K562 (cell line): Measurements from ENCODE around the gene UBXN1. TPM values are rescaled to one million over a fixed set of nuclear protein-coding genes. Genes with fewer than 3 reads are reported as not detected.

Experiments
- ATAC-seq: fragments of 200-7000 bp; cut with Tn5 transposase; 3 replicates; pipeline ENCODE4 v1.9.1; 2020; ENCODE audit warnings: moderate library complexity
- BruUV-seq: library from RNA; stranded (reverse); fragments of 400-500 nt; replicated peaks from 2 replicates; lab custom pipeline; 2021; lab: Mats Ljungman, UMichigan
- CTCF ChIA-PET: fragments of 300-600 bp; formaldehyde crosslinking; extraction: SDS; loops from one replicate; lab custom pipeline; 2021; ENCODE audit warnings: low intra/inter-chr PET ratio; lab: Yijun Ruan, JAX
- POLR2A ChIA-PET: fragments of 300-600, 350-650 bp; sonication (Branson Sonifier 250); formaldehyde crosslinking; extraction: SDS; loops from one replicate; lab custom pipeline; 2021; ENCODE audit warnings: antibody characterized with exemption, inconsistent platforms; lab: Yijun Ruan, JAX
- DNase-seq, 4 experiments: peaks; one replicate each; pipeline versions ENCODE4 v3.0.0 to v3.0.0-alpha.2; 2011 to 2018; ENCODE audit warnings: low spot score in 3 of 4, mixed read lengths in 3 of 4; ENCODE audit errors: extremely low read depth in 1 of 4
- FAIRE-seq: peaks from 2 replicates; lab custom pipeline; 2011; peaks lifted over from hg19 to GRCh38; lab: Jason Lieb, UNC
- H2AFZ ChIP-seq: 2 replicates; pipeline ENCODE4 v1.6.0; 2011; ENCODE audit warnings: low read depth, low read length, control low read depth, inconsistent platforms
- H3K27ac ChIP-seq: fragments of 200-600 bp; 3 replicates; pipeline ENCODE4 v1.8.0; 2011; ENCODE audit warnings: low read depth, mild to moderate bottlenecking, control low read depth, inconsistent platforms, low read length, moderate library complexity, mixed read lengths; ENCODE audit errors: extremely low read depth
- H3K27me3 ChIP-seq, 2 experiments: fragments of 300-600 bp in 1 of 2; 2 replicates in 1 of 2; 3 replicates in 1 of 2; pipeline versions ENCODE4 v1.6.0 to v1.8.0; 2011; ENCODE audit warnings: inconsistent platforms in 2 of 2, low read length in 2 of 2, mild to moderate bottlenecking in 1 of 2, mixed read lengths in 1 of 2, moderate library complexity in 1 of 2; ENCODE audit not compliant: control insufficient read depth in 2 of 2, insufficient read depth in 2 of 2
- H3K36me3 ChIP-seq: fragments of 300-600 bp; 3 replicates; pipeline ENCODE4 v1.8.0; 2011; ENCODE audit warnings: mild to moderate bottlenecking, low read length, inconsistent platforms; ENCODE audit not compliant: control insufficient read depth, insufficient read depth
- H3K4me1 ChIP-seq, 2 experiments: fragments of 200-600 bp in 1 of 2; replicated peaks in 1 of 2; 2 replicates in 1 of 2; 3 replicates in 1 of 2; pipeline versions ENCODE4 v1.5.1 to v1.8.0; 2011; ENCODE audit warnings: inconsistent platforms in 2 of 2, low read length in 2 of 2, mild to moderate bottlenecking in 1 of 2, mixed read lengths in 1 of 2, moderate library complexity in 1 of 2; ENCODE audit not compliant: control insufficient read depth in 2 of 2, insufficient read depth in 2 of 2
- H3K4me2 ChIP-seq: 2 replicates; pipeline ENCODE4 v1.6.1; 2011; ENCODE audit warnings: low read length, control low read depth, inconsistent platforms, mixed read lengths; ENCODE audit not compliant: insufficient read depth
- H3K4me3 ChIP-seq: fragments of 200-600 bp; sonication (generic), shearing (Covaris generic); 2 replicates; pipeline ENCODE4 v1.5.1; 2016; ENCODE audit warnings: control low read depth, inconsistent platforms
- H3K79me2 ChIP-seq: fragments of 200-600 bp; 3 replicates; pipeline ENCODE4 v1.8.0; 2011; ENCODE audit warnings: low read length, inconsistent platforms; ENCODE audit not compliant: control insufficient read depth, insufficient read depth
- H3K9ac ChIP-seq, 2 experiments: 2 replicates each; pipeline versions ENCODE4 v1.6.0 to v1.6.1; 2011; ENCODE audit warnings: low read depth in 2 of 2, low read length in 2 of 2, control low read depth in 1 of 2, inconsistent platforms in 1 of 2, mild to moderate bottlenecking in 1 of 2, mixed read lengths in 1 of 2; ENCODE audit not compliant: insufficient read depth in 1 of 2
- H3K9me1 ChIP-seq: one replicate; pipeline ENCODE4 v1.6.0; 2011; ENCODE audit warnings: inconsistent platforms, mild to moderate bottlenecking, low read length, moderate library complexity; ENCODE audit not compliant: control insufficient read depth, insufficient read depth
- H3K9me3 ChIP-seq: replicated peaks from 2 replicates; pipeline ENCODE4 v1.5.1; 2011; ENCODE audit warnings: low read depth, low read length, inconsistent platforms; ENCODE audit not compliant: control insufficient read depth, insufficient read depth
- H4K20me1 ChIP-seq: replicated peaks from 2 replicates; pipeline ENCODE4 v1.6.1; 2011; ENCODE audit warnings: low read length, inconsistent platforms, mixed read lengths; ENCODE audit not compliant: control insufficient read depth, insufficient read depth
- ARID1B ChIP-seq: fragments of 450-650 bp; IDR thresholded peaks from 2 replicates; pipeline ENCODE4 v1.6.1; 2016; ENCODE audit warnings: antibody characterized with exemption, mild to moderate bottlenecking, inconsistent platforms
- BDP1 ChIP-seq: IDR thresholded peaks from 3 replicates; pipeline ENCODE4 v1.6.1; 2011; ENCODE audit not compliant: insufficient read length, insufficient read depth
- BRCA1 ChIP-seq, 2 experiments: fragments of 450-650 bp in 1 of 2; sonication (generic) in 1 of 2; formaldehyde crosslinking in 1 of 2; IDR thresholded peaks; 2 replicates each; pipeline versions ENCODE4 v1.5.0 to v1.6.1; 2017 to 2020; ENCODE audit warnings: mild to moderate bottlenecking in 1 of 2, missing genetic modification reagents in 1 of 2
- DACH1 ChIP-seq: fragments of 450-650 bp; IDR thresholded peaks from 2 replicates; pipeline ENCODE4 v1.6.1; 2018; ENCODE audit not compliant: partially characterized antibody
- HNRNPK ChIP-seq: fragments of 200-400 bp; formaldehyde crosslinking; IDR thresholded peaks from one replicate; pipeline ENCODE4 v1.6.1; 2018; ENCODE audit warnings: mild to moderate bottlenecking, low read depth, low read length; ENCODE audit not compliant: poor library complexity, severe bottlenecking
- LCOR ChIP-seq: sonication (generic); formaldehyde crosslinking; IDR thresholded peaks from 2 replicates; pipeline ENCODE4 v1.8.0; 2022; ENCODE audit warnings: mild to moderate bottlenecking, missing genetic modification reagents
- NFYB ChIP-seq: IDR thresholded peaks from 2 replicates; pipeline ENCODE4 v1.6.1; 2011; ENCODE audit warnings: mild to moderate bottlenecking, moderate library complexity; ENCODE audit not compliant: insufficient read length; ENCODE audit errors: extremely low read depth
- POLR2G ChIP-seq: fragments of 200-400 bp; formaldehyde crosslinking; IDR thresholded peaks from 2 replicates; pipeline ENCODE4 v1.6.1; 2017; ENCODE audit warnings: low read depth, mild to moderate bottlenecking, antibody characterized with exemption, low read length, moderate library complexity
- TBP ChIP-seq: optimal IDR thresholded peaks from 2 replicates; pipeline ENCODE3; 2011; ENCODE audit warnings: low read depth, low read length, improper control_type of control experiment
- THRAP3 ChIP-seq: fragments of 450-650 bp; IDR thresholded peaks from 2 replicates; pipeline ENCODE4 v1.6.1; 2016; ENCODE audit warnings: mild to moderate bottlenecking, inconsistent platforms, borderline replicate concordance
- ZBTB7A ChIP-seq: IDR thresholded peaks from 2 replicates; pipeline ENCODE4 v1.6.1; 2011; ENCODE audit warnings: low read depth, mild to moderate bottlenecking, low read length, moderate library complexity, borderline replicate concordance; ENCODE audit not compliant: control insufficient read depth
- ZC3H11A ChIP-seq: IDR thresholded peaks from 2 replicates; pipeline ENCODE4 v1.6.1; 2012; ENCODE audit warnings: low read depth, low read length, improper control_type of control experiment
- ZNF165 ChIP-seq: fragments of 250-450 bp; sonication (Bioruptor Pico); IDR thresholded peaks from 2 replicates; pipeline ENCODE4 v1.4.0; 2020; ENCODE audit warnings: borderline replicate concordance
- ZNF830 ChIP-seq: fragments of 250-450 bp; sonication (Bioruptor Pico); IDR thresholded peaks from 2 replicates; pipeline ENCODE4 v1.5.0; 2021; ENCODE audit warnings: mild to moderate bottlenecking
- WGBS: fragments of 100-300 bp; shearing (Covaris generic); methylation state at CpG from one replicate; pipeline ENCODE4 v1.1.6; 2016; ENCODE audit warnings: low coverage, mixed read lengths; ENCODE audit not compliant: insufficient coverage; ENCODE audit errors: missing lambda C conversion rate; 5-methylcytosine and 5-hydroxymethylcytosine counted together
- in situ Hi-C: fragments of 300-500 bp; cut with MboI; formaldehyde crosslinking; loops from 4 replicates; pipeline ENCODE4 v1.15.0; 2018; ENCODE audit warnings: inconsistent platforms, mixed read lengths
- intact Hi-C: fragments of 100-400 bp; cut with micrococcal nuclease; formaldehyde crosslinking; loops from 2 replicates; pipeline ENCODE4 v1.14.2; 2022
- polyA plus RNA-seq, 8 experiments: library from polyadenylated mRNA; depleted of rRNA in 4 of 8; stranded (reverse) in 5 of 8; unstranded in 3 of 8; fragments of >200 nt; fragmentation: Nextera tagmentation in 2 of 8; fragmentation: Illumina TruSeq in 1 of 8; extraction: Ambion mirVana in 2 of 8; extraction: Trizol in 1 of 8; gene quantifications; 2 replicates each; pipeline versions ENCODE4 v1.2.1 to v1.2.3, GENCODE V29; 2011 to 2014; ENCODE audit warnings: inconsistent platforms in 1 of 8, missing spikeins in 1 of 8
- total RNA-seq, 7 experiments: library from RNA; depleted of rRNA in 6 of 7; stranded (reverse); fragments of >200 nt in 6 of 7; fragmentation: Illumina TruSeq in 2 of 7; extraction: Trizol in 2 of 7; gene quantifications; 2 replicates each; pipeline versions ENCODE4 v1.2.1 to v1.2.3, GENCODE V29; 2011 to 2021; ENCODE audit warnings: low replicate concordance in 1 of 7
- TF ChIP-seq, protein P1 (sequence below): sonication (generic); formaldehyde crosslinking; IDR thresholded peaks from 2 replicates; pipeline ENCODE4 v1.8.0; 2023; ENCODE audit warnings: mild to moderate bottlenecking, missing genetic modification reagents
- TF ChIP-seq, protein P2 (sequence below): fragments of 200-800 bp; sonication (Bioruptor generic); IDR thresholded peaks from 2 replicates; pipeline ENCODE4 v1.6.1; 2017; ENCODE audit warnings: missing genetic modification characterization, missing compliant biosample characterization
- TF ChIP-seq, protein P3 (sequence below): sonication (generic); formaldehyde crosslinking; IDR thresholded peaks from 2 replicates; pipeline ENCODE4 v1.8.1; 2022; ENCODE audit warnings: missing genetic modification reagents

The UBXN1 gene
- total and polyA plus RNA-seq, 9 of the 15 experiments (the other 6 are each of a cell fraction or from before 2014, with no cell fraction given): 4.8 to 263 (median 99.7) TPM

DNA sequence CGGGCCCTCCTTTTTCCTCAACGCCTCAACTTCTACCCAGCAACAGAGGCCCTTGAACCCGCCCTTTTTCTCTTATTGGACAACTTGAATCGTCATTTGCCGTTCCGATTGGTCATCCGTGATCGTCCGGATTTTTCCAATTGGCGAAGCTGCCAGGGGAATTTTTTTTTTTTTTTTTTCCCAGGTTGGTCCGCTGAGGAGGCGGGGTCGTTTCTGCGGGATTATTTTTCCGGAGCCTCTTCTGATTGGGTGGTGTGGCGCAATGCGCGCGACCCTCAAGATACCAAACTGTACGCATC lies 48.9 kb upstream of the UBXN1 start:
- Histone ChIP-seq H4K20me1 (peaks cover 6% of the 10 kb centered on the region; the same call in 1 of the 2 replicates), H3K4me2 (peak overlapping the region; percentile 100), H3K4me1 (peaks cover 13 to 19% of the 10 kb centered on the region in 2 experiments; a peak in 4 of 5 replicates), H3K9me1 (no peaks in the 10 kb centered on the region), H2AFZ (peak overlapping the region; percentile 100), H3K36me3 (peaks cover 49% of the 10 kb centered on the region), H3K27me3 (no peaks in the 10 kb centered on the region), H3K79me2 (peaks cover 70% of the 10 kb centered on the region), H3K27ac (peak overlapping the region; percentile 99), H3K4me3 (peak overlapping the region; percentile 90), H3K9me3 (no peaks in the 10 kb centered on the region), H3K9ac (peak overlapping the region; percentile 98 to 100)
- POLR2A ChIA-PET: interaction anchor here (0.6 to 4.5 kb wide), 30 partner anchors 10 to 269 kb away, joined by 3 to 31 read pairs (median 4); partner anchors contain the start of genes BSCL2, C11orf98, CSKMT and EEF1G
- under 1% methylated on average over 20 of the region's 20 CpGs for WGBS
- peak; percentile 61 to 97 (median 81) for DNase-seq
- FAIRE-seq: peak; percentile 91
- ATAC-seq: peak; percentile 80
- intact Hi-C loops: loop anchor here (1.0 to 10.0 kb wide), 7 partner anchors 21 to 136 kb away; partner anchors contain the start of genes BSCL2, GNG3, POLR2G and TMEM179B
- in situ Hi-C loops: no loop called here
- CTCF ChIA-PET: interaction anchor here (1.1 kb wide), 1 partner anchor 60 kb away, joined by 4 read pairs; the partner anchor contains the start of gene TMEM179B
- no TSS peak for BruUV-seq
- TF ChIP-seq, protein P1, sequence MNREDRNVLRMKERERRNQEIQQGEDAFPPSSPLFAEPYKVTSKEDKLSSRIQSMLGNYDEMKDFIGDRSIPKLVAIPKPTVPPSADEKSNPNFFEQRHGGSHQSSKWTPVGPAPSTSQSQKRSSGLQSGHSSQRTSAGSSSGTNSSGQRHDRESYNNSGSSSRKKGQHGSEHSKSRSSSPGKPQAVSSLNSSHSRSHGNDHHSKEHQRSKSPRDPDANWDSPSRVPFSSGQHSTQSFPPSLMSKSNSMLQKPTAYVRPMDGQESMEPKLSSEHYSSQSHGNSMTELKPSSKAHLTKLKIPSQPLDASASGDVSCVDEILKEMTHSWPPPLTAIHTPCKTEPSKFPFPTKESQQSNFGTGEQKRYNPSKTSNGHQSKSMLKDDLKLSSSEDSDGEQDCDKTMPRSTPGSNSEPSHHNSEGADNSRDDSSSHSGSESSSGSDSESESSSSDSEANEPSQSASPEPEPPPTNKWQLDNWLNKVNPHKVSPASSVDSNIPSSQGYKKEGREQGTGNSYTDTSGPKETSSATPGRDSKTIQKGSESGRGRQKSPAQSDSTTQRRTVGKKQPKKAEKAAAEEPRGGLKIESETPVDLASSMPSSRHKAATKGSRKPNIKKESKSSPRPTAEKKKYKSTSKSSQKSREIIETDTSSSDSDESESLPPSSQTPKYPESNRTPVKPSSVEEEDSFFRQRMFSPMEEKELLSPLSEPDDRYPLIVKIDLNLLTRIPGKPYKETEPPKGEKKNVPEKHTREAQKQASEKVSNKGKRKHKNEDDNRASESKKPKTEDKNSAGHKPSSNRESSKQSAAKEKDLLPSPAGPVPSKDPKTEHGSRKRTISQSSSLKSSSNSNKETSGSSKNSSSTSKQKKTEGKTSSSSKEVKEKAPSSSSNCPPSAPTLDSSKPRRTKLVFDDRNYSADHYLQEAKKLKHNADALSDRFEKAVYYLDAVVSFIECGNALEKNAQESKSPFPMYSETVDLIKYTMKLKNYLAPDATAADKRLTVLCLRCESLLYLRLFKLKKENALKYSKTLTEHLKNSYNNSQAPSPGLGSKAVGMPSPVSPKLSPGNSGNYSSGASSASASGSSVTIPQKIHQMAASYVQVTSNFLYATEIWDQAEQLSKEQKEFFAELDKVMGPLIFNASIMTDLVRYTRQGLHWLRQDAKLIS (CRISPR knock-in tag): no peak; the same call in 1 of the 2 replicates
- TF ChIP-seq HNRNPK: no peak
- TF ChIP-seq LCOR (CRISPR knock-in tag): no peak
- TF ChIP-seq TBP: no peak
- TF ChIP-seq, protein P2, sequence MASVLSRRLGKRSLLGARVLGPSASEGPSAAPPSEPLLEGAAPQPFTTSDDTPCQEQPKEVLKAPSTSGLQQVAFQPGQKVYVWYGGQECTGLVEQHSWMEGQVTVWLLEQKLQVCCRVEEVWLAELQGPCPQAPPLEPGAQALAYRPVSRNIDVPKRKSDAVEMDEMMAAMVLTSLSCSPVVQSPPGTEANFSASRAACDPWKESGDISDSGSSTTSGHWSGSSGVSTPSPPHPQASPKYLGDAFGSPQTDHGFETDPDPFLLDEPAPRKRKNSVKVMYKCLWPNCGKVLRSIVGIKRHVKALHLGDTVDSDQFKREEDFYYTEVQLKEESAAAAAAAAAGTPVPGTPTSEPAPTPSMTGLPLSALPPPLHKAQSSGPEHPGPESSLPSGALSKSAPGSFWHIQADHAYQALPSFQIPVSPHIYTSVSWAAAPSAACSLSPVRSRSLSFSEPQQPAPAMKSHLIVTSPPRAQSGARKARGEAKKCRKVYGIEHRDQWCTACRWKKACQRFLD (CRISPR knock-in tag): no peak; the same call in 1 of the 2 replicates
- no peak for TF ChIP-seq ZC3H11A
- TF ChIP-seq ZNF830 (CRISPR knock-in tag): no peak
- TF ChIP-seq ZNF165 (CRISPR knock-in tag): no peak
- TF ChIP-seq, protein P3, sequence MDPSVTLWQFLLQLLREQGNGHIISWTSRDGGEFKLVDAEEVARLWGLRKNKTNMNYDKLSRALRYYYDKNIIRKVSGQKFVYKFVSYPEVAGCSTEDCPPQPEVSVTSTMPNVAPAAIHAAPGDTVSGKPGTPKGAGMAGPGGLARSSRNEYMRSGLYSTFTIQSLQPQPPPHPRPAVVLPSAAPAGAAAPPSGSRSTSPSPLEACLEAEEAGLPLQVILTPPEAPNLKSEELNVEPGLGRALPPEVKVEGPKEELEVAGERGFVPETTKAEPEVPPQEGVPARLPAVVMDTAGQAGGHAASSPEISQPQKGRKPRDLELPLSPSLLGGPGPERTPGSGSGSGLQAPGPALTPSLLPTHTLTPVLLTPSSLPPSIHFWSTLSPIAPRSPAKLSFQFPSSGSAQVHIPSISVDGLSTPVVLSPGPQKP (CRISPR knock-in tag): no peak
- TF ChIP-seq THRAP3: no peak
- no peak for TF ChIP-seq ARID1B
- no peak for TF ChIP-seq BRCA1 (IDR thresholded peaks at IDR 0.05)
- no peak for TF ChIP-seq BRCA1 (CRISPR knock-in tag; IDR thresholded peaks at IDR 0.05)
- TF ChIP-seq BDP1: no peak
- TF ChIP-seq DACH1: no peak
- TF ChIP-seq POLR2G: no peak
- peak; percentile 99 for TF ChIP-seq NFYB
- peak; percentile 27; the same call in 1 of the 2 replicates for TF ChIP-seq ZBTB7A
